Hippocampal formation (tissue), 2 donors: ENCODE results near the gene PCCA.

ENCODE experiments used
- DNase-seq, 2 donors: peaks; one replicate each; lab custom pipeline; 2025; lab: John Stamatoyannopoulos, UW

Gene PCCA

GRCh38 chr13:100409132-100409531 lies 320.2 kb downstream of the PCCA start:
- no peak for DNase-seq

GRCh38 chr13:100423375-100423774 lies 334.5 kb downstream of the PCCA start:
- DNase-seq = no peak

DNA sequence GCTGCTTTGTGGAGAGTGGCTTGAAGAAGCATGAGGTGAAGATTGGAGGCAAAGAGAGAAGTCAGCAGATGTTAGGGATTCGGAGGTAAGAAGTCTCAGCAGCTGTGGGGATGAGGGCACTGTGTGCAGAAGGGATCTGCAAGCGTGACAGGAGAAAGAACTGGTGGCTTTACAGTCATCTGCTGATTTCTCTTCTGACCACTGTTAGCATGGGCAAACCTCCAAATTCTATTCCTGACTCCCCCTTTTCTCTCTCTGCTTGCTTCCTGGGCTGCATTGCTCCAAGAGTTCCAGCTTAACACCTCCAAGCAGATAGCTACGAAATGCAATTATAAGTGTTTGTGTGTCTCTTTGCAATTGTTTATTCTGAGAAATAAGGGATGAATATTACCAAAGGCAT lies 340.1 kb downstream of the PCCA start:
- no peak for DNase-seq

- DNase-seq = no peak
Observed at GRCh38 chr13:100432611-100433010, 343.7 kb downstream of the PCCA start.

- no peak for DNase-seq
Observed at GRCh38 chr13:100433475-100433874, 344.6 kb downstream of the PCCA start.

DNA sequence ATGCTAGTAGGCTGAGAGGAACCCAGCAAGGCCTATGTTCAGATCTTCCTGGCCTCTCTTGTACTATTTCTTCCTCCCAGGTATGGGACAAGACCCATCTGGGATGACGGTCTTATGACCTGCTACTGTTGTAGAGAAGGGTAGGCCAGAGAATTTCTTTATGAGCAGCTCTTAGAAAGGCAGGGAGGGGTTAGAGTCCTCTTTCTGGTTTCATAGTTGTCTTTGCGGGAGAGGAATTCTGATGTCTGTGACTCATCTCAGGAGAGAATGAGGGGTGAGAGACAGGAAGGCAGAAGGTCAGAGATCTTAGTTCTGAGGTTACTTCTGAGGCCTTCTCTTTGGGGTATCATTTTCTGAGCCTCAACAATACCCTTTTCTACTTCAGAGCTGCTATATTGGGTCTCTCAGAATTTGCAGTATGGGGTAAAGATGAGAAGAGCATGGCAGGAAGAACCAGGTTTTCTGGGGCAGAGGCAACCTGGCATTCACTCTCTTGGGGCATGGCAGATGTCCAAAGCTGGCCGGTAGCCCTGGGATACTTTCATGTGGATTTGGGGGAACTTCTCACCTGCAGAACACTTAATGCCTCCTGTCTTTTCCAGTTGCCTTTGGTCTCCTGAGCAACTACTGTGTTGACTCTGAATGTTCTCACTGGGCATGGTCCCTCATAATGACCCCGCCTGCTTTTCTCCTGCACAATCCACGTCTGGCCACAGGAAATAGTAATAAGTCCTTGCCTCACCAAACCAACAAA lies 345.3 kb downstream of the PCCA start:
- DNase-seq = no peak

GRCh38 chr13:100436099-100436498 lies 347.2 kb downstream of the PCCA start:
- DNase-seq = no peak

- no peak for DNase-seq
Observed at GRCh38 chr13:100438059-100438788, 349.3 kb downstream of the PCCA start.

DNA sequence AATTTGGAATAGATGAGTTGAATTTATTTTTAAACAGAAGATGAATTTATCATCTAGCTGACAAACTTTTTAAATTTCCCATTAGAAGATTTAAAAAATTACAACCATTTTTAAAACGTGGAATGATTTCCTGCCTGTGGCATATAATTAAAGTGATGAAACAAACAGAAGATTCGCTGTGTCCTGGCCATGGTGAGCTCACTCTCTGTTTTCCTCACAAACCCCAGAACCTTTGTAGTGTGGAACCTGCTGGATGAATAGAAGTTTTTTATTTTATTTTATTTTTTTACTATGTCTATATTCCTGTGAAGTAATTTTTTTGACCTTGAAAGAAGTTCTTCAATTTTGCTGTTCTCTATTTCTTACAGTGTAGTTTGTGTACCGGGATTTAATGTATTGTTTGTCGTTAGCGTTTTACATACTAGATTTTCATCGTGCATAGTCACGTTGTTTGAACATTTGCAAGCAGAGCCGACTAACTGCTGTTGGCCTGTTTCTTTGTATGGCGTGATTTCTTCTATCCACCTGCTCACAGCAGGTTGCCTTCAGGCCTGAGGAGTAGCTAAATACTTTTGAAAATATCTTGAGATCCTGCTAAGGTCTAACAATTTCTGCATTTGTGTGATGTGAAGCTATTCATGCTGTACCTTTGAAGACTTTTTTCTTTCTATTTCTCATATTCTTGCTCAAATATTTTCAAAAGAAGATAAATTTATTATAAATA lies 350.5 kb downstream of the PCCA start:
- DNase-seq = no peak

DNA sequence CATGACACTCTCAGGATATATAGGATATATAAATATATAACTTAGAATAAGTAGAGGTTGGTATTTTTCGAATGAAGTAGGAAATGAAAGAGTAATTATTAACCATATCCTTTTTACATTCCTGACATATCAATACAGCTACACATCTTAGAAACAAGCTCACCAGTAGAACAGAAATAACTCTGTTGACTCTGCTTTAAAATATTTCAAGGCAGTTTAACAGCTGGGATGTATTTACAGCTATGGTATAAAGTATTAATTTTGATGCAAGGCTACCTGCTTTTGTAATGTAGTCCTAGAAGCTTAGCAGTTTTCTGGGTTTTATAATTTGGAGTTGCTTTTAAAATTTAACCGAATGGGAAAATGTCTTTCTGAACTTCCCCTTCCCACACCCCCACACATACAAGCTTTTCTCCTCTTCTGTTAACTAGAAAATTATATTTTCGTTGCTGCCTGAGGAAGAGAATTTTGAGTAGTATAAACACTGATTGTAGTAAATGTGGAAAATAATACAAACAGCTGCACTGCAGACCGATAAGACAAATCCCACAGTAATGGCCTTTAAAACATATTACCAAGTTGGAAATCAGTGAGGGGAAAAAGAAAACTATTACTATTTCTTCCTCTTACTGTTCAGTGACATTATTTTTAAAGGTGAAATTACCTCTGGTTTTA lies 352.0 kb downstream of the PCCA start:
- no peak for DNase-seq

DNA sequence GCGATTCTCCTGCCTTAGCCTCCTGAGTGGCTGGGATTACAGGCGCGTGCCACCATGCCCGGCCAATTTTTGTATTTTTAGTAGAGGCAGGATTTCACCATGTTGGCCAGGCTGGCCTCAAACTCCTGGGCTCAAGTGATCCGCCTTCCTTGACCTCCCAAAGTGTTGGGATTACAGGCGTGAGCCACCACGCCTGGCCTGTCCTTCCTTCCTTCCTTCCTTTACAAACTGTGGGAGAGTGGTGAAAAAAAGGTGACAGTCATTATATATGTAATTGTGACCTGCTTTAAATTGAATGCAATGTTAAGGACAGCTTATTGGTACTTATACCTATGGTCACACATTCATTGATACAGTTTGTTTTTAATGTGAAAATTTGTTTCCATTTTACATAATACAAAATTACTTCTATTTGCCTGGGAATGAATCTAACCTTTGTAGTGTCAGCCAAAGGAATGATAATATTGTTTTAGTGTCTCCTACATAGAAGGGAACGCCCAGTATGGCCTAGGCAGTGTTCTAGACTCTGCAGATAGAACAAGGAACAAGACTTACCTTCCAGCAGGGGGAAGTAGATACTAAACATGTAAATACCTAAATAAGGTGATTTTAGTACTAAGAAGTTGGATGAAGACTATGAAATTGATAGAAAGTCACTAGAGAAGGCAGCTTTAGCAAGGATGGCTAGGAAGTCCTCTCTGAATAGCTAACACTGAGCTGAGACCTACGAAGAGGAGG lies 353.4 kb downstream of the PCCA start:
- DNase-seq = no peak

DNA sequence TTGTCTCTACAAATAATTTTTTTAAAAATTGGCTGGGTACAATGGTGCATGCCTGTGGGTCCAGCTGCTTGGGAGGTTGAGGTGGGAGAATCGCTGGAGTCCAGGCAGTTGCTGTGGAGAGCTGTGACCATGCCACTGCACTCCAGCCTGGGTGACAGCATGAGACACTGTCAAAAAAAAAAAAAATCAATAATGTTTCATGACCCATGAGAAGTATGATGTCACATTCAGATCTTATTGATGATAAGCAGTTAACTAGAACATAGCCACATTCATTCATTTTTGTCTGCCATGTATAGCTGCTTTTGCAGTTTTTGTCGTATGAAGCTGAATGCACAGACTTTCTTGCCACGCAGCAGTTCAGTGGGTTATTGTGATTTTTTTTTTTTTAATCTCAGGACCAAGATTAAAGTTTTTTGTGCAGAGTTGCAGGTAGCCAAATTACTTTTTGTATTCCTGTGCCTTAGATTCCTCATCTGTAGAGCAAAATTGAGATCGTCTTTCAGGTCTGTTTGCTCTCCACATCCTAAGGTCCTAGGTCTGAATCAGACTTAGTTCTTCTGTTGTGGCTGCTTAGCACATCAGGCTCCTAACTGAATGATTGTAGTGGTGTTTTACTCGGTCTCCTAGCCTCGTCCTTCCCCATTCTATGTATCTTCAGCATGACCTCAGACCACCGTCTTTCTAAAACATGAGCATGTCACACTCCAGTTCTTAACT lies 354.5 kb downstream of the PCCA start:
- no peak for DNase-seq

DNA sequence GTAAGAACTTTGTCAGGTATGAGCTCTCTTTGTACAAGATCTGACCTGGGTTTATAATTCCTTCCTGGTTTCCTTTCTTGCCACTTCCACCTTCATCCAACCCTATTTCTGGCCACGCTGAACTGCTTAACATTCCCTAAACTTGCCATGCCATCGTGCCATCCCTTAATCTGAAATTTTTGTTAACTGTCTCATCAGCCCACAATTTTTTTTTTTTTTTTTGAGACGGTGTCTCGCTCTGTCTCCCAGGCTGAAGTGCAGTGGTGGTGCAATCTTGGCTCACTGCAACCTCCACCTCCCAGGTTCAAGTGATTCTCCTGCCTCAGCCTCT lies 355.1 kb downstream of the PCCA start:
- no peak for DNase-seq

DNA sequence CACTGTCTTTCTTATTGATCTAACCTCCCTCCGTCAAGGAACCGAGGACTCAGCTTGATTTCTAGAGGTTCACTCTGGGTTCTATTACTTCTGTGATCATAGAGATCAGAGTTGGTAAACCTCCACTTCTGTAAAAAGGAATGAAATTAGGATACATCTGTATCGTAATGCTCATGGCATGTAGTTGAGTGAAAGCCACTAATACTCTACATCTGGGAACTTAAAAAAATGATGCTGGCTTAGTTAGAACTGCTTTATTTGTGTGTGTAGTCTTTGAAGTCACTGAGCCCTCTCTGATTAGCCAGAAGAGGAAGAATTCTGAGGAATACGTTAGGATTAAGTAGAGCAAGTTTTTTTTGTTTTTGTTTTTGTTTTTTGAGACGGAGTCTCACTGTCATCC lies 358.9 kb downstream of the PCCA start:
- no peak for DNase-seq

- no peak for DNase-seq
Observed at GRCh38 chr13:100451923-100452322, 363.0 kb downstream of the PCCA start.

- no peak for DNase-seq
Observed at GRCh38 chr13:100454876-100455275, 366.0 kb downstream of the PCCA start.

- no peak for DNase-seq
Observed at GRCh38 chr13:100458673-100459072, 369.8 kb downstream of the PCCA start.

DNA sequence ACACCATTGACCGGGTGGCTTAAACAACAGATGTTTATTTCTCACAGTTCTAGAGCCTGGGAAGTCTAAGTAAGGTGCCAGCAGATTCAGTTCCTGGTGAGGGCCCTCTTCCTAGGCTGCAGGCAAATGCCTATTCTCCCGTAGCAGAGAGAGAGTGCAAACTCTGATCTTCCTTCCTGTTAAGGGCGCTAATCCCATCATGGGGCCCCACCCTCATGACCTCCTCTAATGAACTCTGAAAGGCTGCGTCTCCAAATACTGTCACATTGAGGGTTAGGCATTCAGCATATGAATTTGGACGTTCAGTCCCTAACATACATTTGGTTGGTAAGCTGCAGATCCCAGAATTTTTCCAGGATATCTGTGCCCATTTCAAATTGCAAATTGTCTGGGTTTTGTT lies 370.9 kb downstream of the PCCA start:
- no peak for DNase-seq

- DNase-seq = no peak
Observed at GRCh38 chr13:100460266-100460665, 371.4 kb downstream of the PCCA start.

DNA sequence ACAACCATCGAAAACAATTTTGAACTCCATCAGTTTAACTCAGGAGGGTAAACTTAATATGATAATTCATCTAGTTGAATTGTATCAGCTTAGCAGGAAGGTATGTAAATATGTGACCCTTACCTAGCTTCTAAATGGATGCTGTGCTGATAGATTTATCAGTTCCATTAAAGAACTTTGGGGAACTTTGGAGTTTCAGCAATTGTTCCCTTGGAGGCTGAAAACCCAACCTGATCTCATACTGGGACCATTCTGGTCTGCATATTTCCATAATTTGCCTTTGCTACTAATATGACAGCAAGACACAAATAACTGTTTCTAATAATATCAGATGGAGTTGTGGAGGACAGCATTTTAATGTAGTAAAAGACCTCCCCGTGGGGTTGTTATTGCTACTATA lies 371.9 kb downstream of the PCCA start:
- no peak for DNase-seq
